SK-N-SH (cell line): ENCODE measurements around the gene ST3GAL2. TPM values are rescaled to one million over a fixed set of nuclear protein-coding genes. Genes with fewer than 3 reads are reported as not detected.

ENCODE experiments used
- CTCF ChIA-PET: fragments of 300-600, 350-600 bp; formaldehyde crosslinking; extraction: SDS; loops from one replicate; lab custom pipeline; 2021; lab: Yijun Ruan, JAX
- POLR2A ChIA-PET: fragments of 350-600 bp; sonication (Branson Sonifier 250); formaldehyde crosslinking; extraction: SDS; loops from one replicate; lab custom pipeline; 2020; ENCODE audit warnings: antibody characterized with exemption, inconsistent platforms; lab: Yijun Ruan, JAX
- DNase-seq: peaks from one replicate; pipeline ENCODE4 v3.0.0; 2012
- H2AFZ ChIP-seq: fragments of 200-600 bp; sonication (generic); 2 replicates; pipeline ENCODE4 v1.8.1; 2016; ENCODE audit warnings: antibody characterized with exemption, mild to moderate bottlenecking, low read depth
- H3F3A ChIP-seq: fragments of 200-600 bp; sonication (generic); replicated peaks from 2 replicates; pipeline ENCODE3; 2016; ENCODE audit warnings: antibody characterized with exemption, mild to moderate bottlenecking; ENCODE audit not compliant: insufficient read depth
- H3K27ac ChIP-seq, 2 experiments: fragments of 200-500 bp in 1 of 2; fragments of 200-600 bp in 1 of 2; sonication (Bioruptor generic) in 1 of 2; sonication (generic), shearing (Covaris generic) in 1 of 2; 2 replicates each; pipeline versions ENCODE4 v1.5.1 to v1.6.1; 2014 to 2016; ENCODE audit warnings: low read depth in 2 of 2, inconsistent platforms in 1 of 2, low read length in 1 of 2, mild to moderate bottlenecking in 1 of 2, mixed read lengths in 1 of 2
- H3K27me3 ChIP-seq: fragments of 200-600 bp; sonication (generic), shearing (Covaris generic); 2 replicates; pipeline ENCODE4 v1.6.1; 2016; ENCODE audit warnings: mixed run types; ENCODE audit not compliant: insufficient read depth
- H3K36me3 ChIP-seq, 2 experiments: fragments of 200-500 bp in 1 of 2; fragments of 200-600 bp in 1 of 2; sonication (Bioruptor generic) in 1 of 2; sonication (generic) in 1 of 2; replicated peaks in 1 of 2; 2 replicates each; pipeline versions ENCODE3 to v1.5.1; 2014 to 2016; ENCODE audit warnings: low read length in 1 of 2, mild to moderate bottlenecking in 1 of 2; ENCODE audit not compliant: insufficient read depth in 2 of 2, control insufficient read depth in 1 of 2
- H3K4me1 ChIP-seq, 2 experiments: fragments of 200-500 bp in 1 of 2; fragments of 200-600 bp in 1 of 2; sonication (Bioruptor generic) in 1 of 2; sonication (generic), shearing (Covaris generic) in 1 of 2; 2 replicates each; pipeline versions ENCODE4 v1.5.1 to v1.6.1; 2014 to 2016; ENCODE audit warnings: low read depth in 1 of 2, low read length in 1 of 2, mixed run types in 1 of 2; ENCODE audit not compliant: insufficient read depth in 2 of 2, control insufficient read depth in 1 of 2
- H3K4me2 ChIP-seq: fragments of 200-600 bp; sonication (generic), shearing (Covaris generic); 2 replicates; pipeline ENCODE4 v1.6.1; 2017; ENCODE audit warnings: mixed run types
- H3K4me3 ChIP-seq, 2 experiments: fragments of 200-500 bp in 1 of 2; fragments of 200-600 bp in 1 of 2; sonication (Bioruptor generic) in 1 of 2; sonication (generic), shearing (Covaris generic) in 1 of 2; 2 replicates each; pipeline versions ENCODE4 v1.5.1 to v1.8.1; 2014 to 2016; ENCODE audit warnings: low read depth in 2 of 2, inconsistent platforms in 1 of 2, low read length in 1 of 2, mild to moderate bottlenecking in 1 of 2, mixed read lengths in 1 of 2, moderate library complexity in 1 of 2
- H3K79me2 ChIP-seq: fragments of 200-600 bp; sonication (generic); 2 replicates; pipeline ENCODE4 v1.8.1; 2017; ENCODE audit warnings: mild to moderate bottlenecking; ENCODE audit not compliant: insufficient read depth
- H3K9ac ChIP-seq: fragments of 200-600 bp; sonication (generic); 2 replicates; pipeline ENCODE4 v1.6.1; 2017; ENCODE audit warnings: mixed run types
- H3K9me2 ChIP-seq: fragments of 200-600 bp; sonication (generic); 2 replicates; pipeline ENCODE4 v1.6.1; 2017; ENCODE audit warnings: mixed run types
- H3K9me3 ChIP-seq: fragments of 200-600 bp; sonication (generic); 2 replicates; pipeline ENCODE4 v1.6.1; 2017; ENCODE audit warnings: mixed run types, mild to moderate bottlenecking, moderate library complexity
- H4K20me1 ChIP-seq: fragments of 200-600 bp; sonication (generic); 2 replicates; pipeline ENCODE4 v1.6.1; 2017; ENCODE audit warnings: mild to moderate bottlenecking, mixed run types; ENCODE audit not compliant: insufficient read depth
- ELF1 ChIP-seq: IDR thresholded peaks from 2 replicates; pipeline ENCODE4 v1.4.0; 2012
- EP300 ChIP-seq, 2 experiments: IDR thresholded peaks; 2 replicates each; pipeline versions ENCODE4 v1.4.0 to v1.6.1; 2012; ENCODE audit warnings: borderline replicate concordance in 1 of 2, low read depth in 1 of 2, low read length in 1 of 2
- FOSL2 ChIP-seq: IDR thresholded peaks from 2 replicates; pipeline ENCODE4 v1.4.0; 2012; ENCODE audit warnings: low read depth, mild to moderate bottlenecking, moderate library complexity, borderline replicate concordance
- FOXJ3 ChIP-seq: sonication (generic); formaldehyde crosslinking; IDR thresholded peaks from 2 replicates; pipeline ENCODE4 v1.5.1; 2020; ENCODE audit warnings: mild to moderate bottlenecking, missing genetic modification reagents
- GATA2 ChIP-seq: sonication (generic); formaldehyde crosslinking; IDR thresholded peaks from 2 replicates; pipeline ENCODE4 v1.5.0; 2020; ENCODE audit warnings: mild to moderate bottlenecking, missing genetic modification reagents
- JUND ChIP-seq: IDR thresholded peaks from 2 replicates; pipeline ENCODE4 v1.4.0; 2012
- MEF2A ChIP-seq: IDR thresholded peaks from 2 replicates; pipeline ENCODE4 v1.4.0; 2012; ENCODE audit warnings: low read depth, borderline replicate concordance
- MXI1 ChIP-seq: IDR thresholded peaks from 2 replicates; pipeline ENCODE4 v1.6.1; 2012; ENCODE audit warnings: mild to moderate bottlenecking, low read depth, low read length, improper control_type of control experiment
- NFIC ChIP-seq: IDR thresholded peaks from 2 replicates; pipeline ENCODE4 v1.4.0; 2012; ENCODE audit warnings: borderline replicate concordance
- NRF1 ChIP-seq: IDR thresholded peaks from 2 replicates; pipeline ENCODE4 v1.6.1; 2012; ENCODE audit warnings: low read depth, mild to moderate bottlenecking, low read length
- POLR2AphosphoS5 ChIP-seq: IDR thresholded peaks from 2 replicates; pipeline ENCODE4 v1.6.1; 2012; ENCODE audit warnings: low read depth, low read length
- RCOR1 ChIP-seq: fragments of 150-350 bp; IDR thresholded peaks from 2 replicates; pipeline ENCODE4 v1.6.1; 2017; ENCODE audit warnings: antibody characterized with exemption, low read length
- SIN3A ChIP-seq: IDR thresholded peaks from 2 replicates; pipeline ENCODE4 v1.6.1; 2012; ENCODE audit warnings: low read depth, mild to moderate bottlenecking, low read length, moderate library complexity, borderline replicate concordance
- TAF1 ChIP-seq: IDR thresholded peaks from 2 replicates; pipeline ENCODE4 v1.6.1; 2012; ENCODE audit warnings: low read depth, mild to moderate bottlenecking, low read length, moderate library complexity, borderline replicate concordance
- TEAD4 ChIP-seq: IDR thresholded peaks from 2 replicates; pipeline ENCODE4 v1.4.0; 2012; ENCODE audit warnings: mild to moderate bottlenecking, borderline replicate concordance; ENCODE audit not compliant: insufficient read depth
- YY1 ChIP-seq: IDR thresholded peaks from 2 replicates; pipeline ENCODE4 v1.4.0; 2012; ENCODE audit warnings: low read depth, mild to moderate bottlenecking
- WGBS: methylation state at CpG from one replicate; pipeline ENCODE4 v1.1.6; 2017; ENCODE audit warnings: low lambda C conversion rate; 5-methylcytosine and 5-hydroxymethylcytosine counted together
- polyA plus RNA-seq, 3 experiments: library from polyadenylated mRNA; depleted of rRNA; stranded (reverse); fragments of >200 nt; gene quantifications; 2 replicates each; pipeline ENCODE4 v1.2.3, GENCODE V29; 2012
- TF ChIP-seq, protein P1 (sequence below): fragments of 150-350 bp; IDR thresholded peaks from 2 replicates; pipeline ENCODE4 v1.6.1; 2017; ENCODE audit warnings: antibody characterized with exemption, low read length, low read depth, borderline replicate concordance
- TF ChIP-seq, protein P2 (sequence below): fragments of 150-350 bp; IDR thresholded peaks from 2 replicates; pipeline ENCODE4 v1.6.1; 2016; ENCODE audit warnings: mild to moderate bottlenecking, low read depth, low read length
- TF ChIP-seq, protein P3 (sequence below): IDR thresholded peaks from 2 replicates; pipeline ENCODE4 v1.4.0; 2012; ENCODE audit warnings: low read depth

Gene ST3GAL2
- polyA plus RNA-seq, 1 of the 3 experiments (the other 2 are of a cell fraction): 19.9 TPM

DNA sequence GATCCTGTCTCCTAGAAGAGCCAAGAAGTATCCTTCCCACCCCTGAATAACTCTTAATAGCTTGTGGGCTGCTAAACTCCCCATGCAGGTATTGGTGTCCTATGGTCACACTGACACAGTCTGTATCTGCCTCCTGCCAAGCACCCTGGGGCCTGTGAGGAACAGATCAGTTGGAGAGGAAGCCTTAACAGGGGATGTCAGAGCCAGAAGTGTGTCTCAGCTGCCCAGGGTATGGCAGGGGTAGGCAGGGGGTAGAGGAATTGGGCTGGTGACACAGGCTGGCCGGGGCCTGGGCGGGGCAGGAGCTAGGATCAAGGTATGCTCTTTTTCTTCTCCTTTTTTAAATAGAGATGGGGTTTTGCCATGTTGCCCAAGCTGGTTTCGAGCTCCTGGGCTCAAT, 47.5 kb downstream of the ST3GAL2 start (continued):
- TF ChIP-seq, protein P1, sequence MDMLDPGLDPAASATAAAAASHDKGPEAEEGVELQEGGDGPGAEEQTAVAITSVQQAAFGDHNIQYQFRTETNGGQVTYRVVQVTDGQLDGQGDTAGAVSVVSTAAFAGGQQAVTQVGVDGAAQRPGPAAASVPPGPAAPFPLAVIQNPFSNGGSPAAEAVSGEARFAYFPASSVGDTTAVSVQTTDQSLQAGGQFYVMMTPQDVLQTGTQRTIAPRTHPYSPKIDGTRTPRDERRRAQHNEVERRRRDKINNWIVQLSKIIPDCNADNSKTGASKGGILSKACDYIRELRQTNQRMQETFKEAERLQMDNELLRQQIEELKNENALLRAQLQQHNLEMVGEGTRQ: no peak
- TF ChIP-seq RCOR1: no peak

- TF ChIP-seq MXI1 (no peak), NFIC (no peak), GATA2 (no peak), EP300 (IDR thresholded peaks at IDR 0.05; ENCODE audit: borderline replicate concordance in 1 of 2, low read depth in 1 of 2, low read length in 1 of 2) (no peak), JUND (no peak), POLR2AphosphoS5 (no peak)
- TF ChIP-seq, protein P2, sequence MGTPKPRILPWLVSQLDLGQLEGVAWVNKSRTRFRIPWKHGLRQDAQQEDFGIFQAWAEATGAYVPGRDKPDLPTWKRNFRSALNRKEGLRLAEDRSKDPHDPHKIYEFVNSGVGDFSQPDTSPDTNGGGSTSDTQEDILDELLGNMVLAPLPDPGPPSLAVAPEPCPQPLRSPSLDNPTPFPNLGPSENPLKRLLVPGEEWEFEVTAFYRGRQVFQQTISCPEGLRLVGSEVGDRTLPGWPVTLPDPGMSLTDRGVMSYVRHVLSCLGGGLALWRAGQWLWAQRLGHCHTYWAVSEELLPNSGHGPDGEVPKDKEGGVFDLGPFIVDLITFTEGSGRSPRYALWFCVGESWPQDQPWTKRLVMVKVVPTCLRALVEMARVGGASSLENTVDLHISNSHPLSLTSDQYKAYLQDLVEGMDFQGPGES: no peak
- TF ChIP-seq, all 33 proteins: peak for 0
- 90% methylated on average over 3 of the region's 5 CpGs for WGBS
- no peak overlapping the region for H3K9ac ChIP-seq
- ChIA-PET POLR2A (interaction anchor here (0.6 to 1.8 kb wide), 2 partner anchors 9 to 39 kb away, joined by 7 to 8 read pairs; no protein-coding TSS in a partner anchor), CTCF (interaction anchor here (0.9 to 1.4 kb wide), 2 partner anchors 10 to 81 kb away, joined by 3 read pairs; no protein-coding TSS in a partner anchor)
- no peaks in the 10 kb centered on the region for H3K9me3 ChIP-seq
- H3K79me2 ChIP-seq: no peaks in the 10 kb centered on the region
- no peak overlapping the region for H3K4me3 ChIP-seq
- no peak overlapping the region for H2AFZ ChIP-seq
- no peaks in the 10 kb centered on the region for H3F3A ChIP-seq
- H3K36me3 ChIP-seq: peaks cover 20 to 29% of the 10 kb centered on the region in 2 experiments
- H3K9me2 ChIP-seq: no peaks in the 10 kb centered on the region
- no peaks in the 10 kb centered on the region; a peak in 1 of 4 replicates for H3K4me1 ChIP-seq
- no peak overlapping the region for H3K4me2 ChIP-seq
- H3K27ac ChIP-seq: no peak overlapping the region
- H4K20me1 ChIP-seq: no peaks in the 10 kb centered on the region
- H3K27me3 ChIP-seq: no peaks in the 10 kb centered on the region
- no peak for DNase-seq
Measured at GRCh38 chr16:70390774-70391173, 48.1 kb downstream of the ST3GAL2 start.

DNA sequence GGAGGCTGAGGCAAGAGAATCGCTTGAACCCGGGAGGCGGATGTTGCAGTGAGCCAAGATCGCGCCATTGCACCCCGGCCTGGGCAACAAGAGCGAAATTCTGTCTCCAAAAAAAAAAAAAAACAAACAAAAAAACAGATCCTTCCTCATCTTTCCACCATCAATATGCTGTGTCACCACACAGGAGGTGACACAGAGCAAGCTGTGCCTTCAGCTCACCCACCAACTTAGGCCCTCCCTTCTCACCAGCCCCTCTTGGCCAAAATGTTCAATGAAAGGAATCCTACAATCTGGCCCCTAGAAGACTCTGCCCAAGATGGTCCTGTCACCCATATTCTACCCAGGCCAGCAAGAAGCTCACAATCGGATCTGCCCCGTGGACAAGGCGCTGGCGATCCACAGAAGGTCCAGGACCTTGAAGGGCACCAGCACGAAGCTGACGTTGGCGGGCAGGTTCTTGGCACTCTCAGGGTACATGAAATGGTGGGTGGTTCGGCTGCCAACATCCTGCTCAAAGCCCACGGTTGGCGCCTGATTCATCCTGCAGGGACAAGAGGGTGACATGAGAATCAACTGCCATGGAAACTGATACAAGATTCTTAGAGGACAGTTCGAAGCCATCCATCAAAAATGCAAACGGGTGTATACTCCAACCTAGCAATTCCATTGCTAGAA, 50.8 kb downstream of the ST3GAL2 start:
- Histone ChIP-seq H3K9me3 (no peaks in the 10 kb centered on the region), H3K9me2 (no peaks in the 10 kb centered on the region), H3K27ac (no peak overlapping the region), H3K9ac (no peak overlapping the region), H4K20me1 (no peaks in the 10 kb centered on the region), H3K4me1 (no peaks in the 10 kb centered on the region), H3K36me3 (peaks cover 7 to 27% of the 10 kb centered on the region in 2 experiments), H3F3A (peaks cover 3% of the 10 kb centered on the region), H3K4me3 (no peak overlapping the region), H3K4me2 (no peak overlapping the region), H2AFZ (no peak overlapping the region), H3K27me3 (no peaks in the 10 kb centered on the region), H3K79me2 (no peaks in the 10 kb centered on the region)
- no peak for DNase-seq
- ChIA-PET CTCF (interaction anchor here (1.4 kb wide), 1 partner anchor 82 kb away, joined by 3 read pairs; no protein-coding TSS in a partner anchor), POLR2A (no interaction called here)
- WGBS: 96% methylated on average over 17 of the region's 19 CpGs
- TF ChIP-seq FOXJ3 (CRISPR knock-in tag) (no peak), TEAD4 (no peak), RCOR1 (no peak), EP300 (IDR thresholded peaks at IDR 0.05; ENCODE audit: borderline replicate concordance in 1 of 2, low read depth in 1 of 2, low read length in 1 of 2) (no peak), TAF1 (no peak), ELF1 (no peak), NFIC (no peak), NRF1 (no peak), SIN3A (no peak), POLR2AphosphoS5 (no peak), YY1 (no peak), FOSL2 (no peak), MEF2A (no peak)
- TF ChIP-seq, protein P3, sequence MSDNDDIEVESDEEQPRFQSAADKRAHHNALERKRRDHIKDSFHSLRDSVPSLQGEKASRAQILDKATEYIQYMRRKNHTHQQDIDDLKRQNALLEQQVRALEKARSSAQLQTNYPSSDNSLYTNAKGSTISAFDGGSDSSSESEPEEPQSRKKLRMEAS: no peak
- TF ChIP-seq, protein P1: no peak
